Esophagus squamous epithelium (tissue), 5 donors: Measurements from ENCODE around the gene STAT5B. TPM values are rescaled to one million over a fixed set of nuclear protein-coding genes. Genes with fewer than 3 reads are reported as not detected.
A peak's percentile ranks its signal among the peaks of the same experiment; 100 is the strongest.

Source experiments
- DNase-seq: peaks from one replicate; lab custom pipeline; 2025; lab: John Stamatoyannopoulos, UW
- H3K27ac ChIP-seq, 4 donors: fragments of 200-600 bp; sonication (generic); one replicate each; pipeline ENCODE4 v1.5.1; 2016 to 2019; ENCODE audit warnings: mild to moderate bottlenecking in 1 of 4
- H3K27me3 ChIP-seq, 4 donors: fragments of 200-600 bp; sonication (generic); 1 replicate in 3 of 4; 2 replicates in 1 of 4; pipeline versions ENCODE4 v1.5.1 to v1.6.0; 2017 to 2021; ENCODE audit warnings: antibody characterized with exemption in 1 of 4
- H3K36me3 ChIP-seq, 3 donors: fragments of 200-600 bp; sonication (generic); one replicate each; pipeline ENCODE4 v1.5.1; 2016 to 2019
- H3K4me1 ChIP-seq, 3 donors: fragments of 200-600 bp; sonication (generic); one replicate each; pipeline ENCODE4 v1.5.1; 2017 to 2019
- H3K4me3 ChIP-seq, 4 donors: fragments of 200-600 bp; sonication (generic); 1 replicate in 3 of 4; 2 replicates in 1 of 4; pipeline ENCODE4 v1.5.1; 2016 to 2019; ENCODE audit warnings: mild to moderate bottlenecking in 2 of 4, moderate library complexity in 1 of 4
- H3K9me3 ChIP-seq, 3 donors: fragments of 200-600 bp; sonication (generic); one replicate each; pipeline ENCODE4 v1.5.1; 2016 to 2019
- POLR2A ChIP-seq, 4 donors: fragments of 450-650 bp; IDR thresholded peaks; one replicate each; pipeline ENCODE4 v1.6.1; 2017; ENCODE audit warnings: antibody characterized with exemption in 4 of 4, mild to moderate bottlenecking in 4 of 4, moderate library complexity in 3 of 4
- WGBS, 2 donors: methylation state at CpG; one replicate each; pipeline ENCODE4 v1.1.5; 2018; 5-methylcytosine and 5-hydroxymethylcytosine counted together
- intact Hi-C: fragments of 100-400 bp; cut with DNase I; formaldehyde crosslinking; loops from one replicate; pipeline ENCODE4 v1.15.0; 2022
- total RNA-seq, 4 donors: library from RNA; depleted of rRNA; stranded (reverse); fragments of >200 nt; gene quantifications; one replicate each; pipeline ENCODE4 v1.1.0, GENCODE V29; 2016
- TF ChIP-seq, protein P1 (sequence below), 6 experiments: fragments of 450-650 bp in 4 of 6; fragments of 200-600 bp in 2 of 6; sonication (generic) in 2 of 6; IDR thresholded peaks; one replicate each; pipeline ENCODE4 v1.5.1; 2016 to 2019; ENCODE audit warnings: antibody characterized with exemption in 6 of 6, mild to moderate bottlenecking in 4 of 6, moderate library complexity in 4 of 6
- donor health status: DM: yes; HTN: yes; CAD: no.

The STAT5B gene
- total RNA-seq, 4 donors from 2014 or later = 17.9 to 57.6 (median 19.5) TPM

DNA sequence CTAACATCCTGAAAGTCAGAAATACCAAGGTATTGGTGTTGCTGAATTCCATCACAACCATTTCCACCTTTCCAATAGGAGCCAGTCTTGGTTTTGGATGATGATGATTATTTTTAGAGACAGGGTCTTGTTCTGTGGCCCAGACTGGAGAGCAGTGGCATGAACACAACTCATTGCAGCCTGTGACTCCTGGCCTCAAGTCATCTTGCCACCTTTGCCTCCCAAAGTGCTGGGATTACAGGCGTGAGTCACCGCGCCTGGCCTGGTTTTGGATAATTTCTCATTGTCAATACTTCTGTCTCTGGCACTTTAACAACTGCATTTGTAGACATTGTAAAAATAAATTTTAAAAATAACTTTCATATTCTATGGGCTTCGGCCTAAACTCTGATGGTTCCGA lies 22.6 kb downstream of the STAT5B start:
- Histone ChIP-seq H3K36me3 (no peaks in the 10 kb centered on the region), H3K4me3 (no peak overlapping the region), H3K27ac (peak overlapping the region in 1 of 4 donors; percentile 5), H3K4me1 (peaks cover 0 to 52% (median 33%) of the 10 kb centered on the region in 3 donors), H3K9me3 (no peaks in the 10 kb centered on the region), H3K27me3 (no peaks in the 10 kb centered on the region)
- no peak for DNase-seq
- TF ChIP-seq POLR2A (IDR thresholded peaks at IDR 0.05) = no peak
- TF ChIP-seq, protein P1, sequence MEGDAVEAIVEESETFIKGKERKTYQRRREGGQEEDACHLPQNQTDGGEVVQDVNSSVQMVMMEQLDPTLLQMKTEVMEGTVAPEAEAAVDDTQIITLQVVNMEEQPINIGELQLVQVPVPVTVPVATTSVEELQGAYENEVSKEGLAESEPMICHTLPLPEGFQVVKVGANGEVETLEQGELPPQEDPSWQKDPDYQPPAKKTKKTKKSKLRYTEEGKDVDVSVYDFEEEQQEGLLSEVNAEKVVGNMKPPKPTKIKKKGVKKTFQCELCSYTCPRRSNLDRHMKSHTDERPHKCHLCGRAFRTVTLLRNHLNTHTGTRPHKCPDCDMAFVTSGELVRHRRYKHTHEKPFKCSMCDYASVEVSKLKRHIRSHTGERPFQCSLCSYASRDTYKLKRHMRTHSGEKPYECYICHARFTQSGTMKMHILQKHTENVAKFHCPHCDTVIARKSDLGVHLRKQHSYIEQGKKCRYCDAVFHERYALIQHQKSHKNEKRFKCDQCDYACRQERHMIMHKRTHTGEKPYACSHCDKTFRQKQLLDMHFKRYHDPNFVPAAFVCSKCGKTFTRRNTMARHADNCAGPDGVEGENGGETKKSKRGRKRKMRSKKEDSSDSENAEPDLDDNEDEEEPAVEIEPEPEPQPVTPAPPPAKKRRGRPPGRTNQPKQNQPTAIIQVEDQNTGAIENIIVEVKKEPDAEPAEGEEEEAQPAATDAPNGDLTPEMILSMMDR (IDR thresholded peaks at IDR 0.05) = no peak
- intact Hi-C loops = no loop called here
- WGBS, 2 donors = 84 to 89% methylated on average over 5 of the region's 5 CpGs

DNA sequence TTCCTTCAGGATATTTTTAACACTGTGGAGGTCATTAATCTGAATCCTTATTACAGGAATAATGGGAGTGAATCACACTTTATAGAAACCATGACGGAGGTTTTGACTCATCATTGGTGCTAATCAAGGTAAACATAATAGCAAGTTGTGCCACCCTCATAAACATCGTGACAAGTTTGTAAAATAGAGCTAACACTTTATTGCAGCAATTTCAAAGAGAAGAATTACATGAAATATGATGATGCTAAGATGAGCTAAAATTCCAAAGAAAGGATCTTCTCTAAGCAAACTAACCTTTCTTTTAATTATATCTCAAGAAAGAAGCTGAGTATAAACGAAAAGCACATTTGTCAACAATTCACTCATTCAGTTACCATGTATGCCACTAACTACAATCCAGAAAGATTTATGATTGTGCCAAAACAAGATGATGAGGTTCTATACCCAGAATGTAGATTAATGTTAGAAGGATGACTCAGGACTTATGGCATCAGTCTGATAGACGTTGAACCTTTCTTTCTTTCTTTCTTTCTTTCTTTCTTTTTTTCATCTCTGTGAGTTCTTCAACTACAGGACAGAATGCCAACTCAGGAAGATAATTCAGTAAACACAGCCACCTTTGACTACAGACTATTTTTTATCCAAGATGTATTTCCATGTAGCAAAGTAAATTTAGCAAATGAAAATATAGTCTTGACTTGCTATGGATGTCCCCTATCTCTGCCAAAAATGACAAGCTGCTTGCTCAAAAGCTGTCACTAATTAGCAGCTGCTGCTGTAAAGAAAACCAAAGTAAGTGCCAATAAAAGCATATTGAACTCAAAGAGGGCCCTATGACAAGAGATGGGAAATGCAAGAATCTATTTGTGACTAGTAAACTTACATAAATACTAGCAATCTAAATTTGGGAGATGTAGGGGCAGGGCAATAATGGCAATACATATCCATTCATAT lies 23.3 kb downstream of the STAT5B start:
- intact Hi-C loops = no loop called here
- Histone ChIP-seq H3K36me3 (no peaks in the 10 kb centered on the region), H3K27ac (peak overlapping the region in 3 of 4 donors; percentile 7 to 38 (median 13)), H3K9me3 (no peaks in the 10 kb centered on the region), H3K4me1 (peaks cover 0 to 59% (median 38%) of the 10 kb centered on the region in 3 donors), H3K27me3 (no peaks in the 10 kb centered on the region), H3K4me3 (no peak overlapping the region)
- no peak for TF ChIP-seq POLR2A (IDR thresholded peaks at IDR 0.05)
- TF ChIP-seq, protein P1 (IDR thresholded peaks at IDR 0.05) = no peak
- DNase-seq = no peak
- 12 to 14% methylated on average over 4 of the region's 4 CpGs for WGBS, 2 donors

DNA sequence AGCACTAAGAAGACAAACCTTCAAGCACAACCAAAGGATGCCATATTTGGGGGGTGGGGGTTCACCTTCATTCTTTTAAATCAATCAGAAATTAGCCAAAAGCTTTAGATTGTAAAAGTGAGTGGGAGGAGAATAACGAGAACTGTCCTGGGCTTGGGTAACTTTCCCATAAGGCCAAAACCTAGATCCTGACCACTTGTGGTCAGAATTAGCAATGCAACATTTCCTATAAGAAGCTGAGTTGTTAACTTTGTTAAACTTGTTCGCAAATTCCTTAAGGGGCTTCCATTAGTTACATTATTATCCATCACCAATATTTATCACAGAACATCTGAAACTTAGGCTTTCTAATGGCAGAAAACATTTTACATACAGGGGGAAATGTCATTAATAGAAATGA lies 25.1 kb downstream of the STAT5B start:
- no peak for DNase-seq
- intact Hi-C loops = no loop called here
- Histone ChIP-seq H3K4me1 (peaks cover 0 to 76% (median 44%) of the 10 kb centered on the region in 3 donors), H3K4me3 (no peak overlapping the region), H3K9me3 (no peaks in the 10 kb centered on the region), H3K36me3 (no peaks in the 10 kb centered on the region), H3K27ac (no peak overlapping the region), H3K27me3 (no peaks in the 10 kb centered on the region)
- TF ChIP-seq, protein P1 (IDR thresholded peaks at IDR 0.05) = no peak
- no peak for TF ChIP-seq POLR2A (IDR thresholded peaks at IDR 0.05)
- WGBS, 2 donors = 65 to 72% methylated on average over 2 of the region's 2 CpGs

DNA sequence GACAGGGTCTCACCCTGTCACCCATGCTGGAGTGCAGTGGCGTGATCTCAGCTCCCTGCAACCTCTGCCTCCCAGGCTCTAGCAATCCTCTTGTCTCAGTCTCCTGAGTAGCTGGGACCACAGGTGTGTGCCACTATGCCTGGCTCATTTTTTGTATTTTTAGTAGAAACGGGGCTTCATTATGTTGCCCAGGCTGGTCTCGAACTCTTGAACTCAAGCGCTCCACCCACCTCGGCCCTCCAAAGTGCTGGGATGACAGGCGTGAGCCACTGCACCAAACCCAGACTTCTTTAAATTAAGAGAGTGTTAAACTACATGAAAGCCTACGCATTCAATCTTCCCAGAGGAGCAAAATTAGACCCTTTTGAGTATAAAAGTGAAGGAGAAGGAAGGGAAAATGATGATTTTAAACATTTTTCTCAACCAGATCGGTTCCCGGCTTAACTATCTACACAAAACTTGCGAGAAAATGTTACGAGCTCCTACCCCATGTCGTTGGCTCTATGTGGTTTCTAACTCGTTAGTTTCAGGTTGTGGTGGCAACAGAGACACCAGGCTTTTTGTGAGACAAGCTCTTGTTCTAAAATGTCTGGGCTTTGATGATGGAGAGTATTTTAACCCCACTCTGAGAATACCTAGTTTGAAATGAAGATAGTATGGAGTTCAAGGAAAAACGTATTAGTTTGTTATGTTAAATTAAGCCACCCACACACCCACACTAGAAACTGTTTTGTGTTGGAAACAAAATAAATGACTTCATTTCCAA lies 26.3 kb downstream of the STAT5B start:
- no peaks in the 10 kb centered on the region for H3K9me3 ChIP-seq
- peaks cover 0 to 82% (median 46%) of the 10 kb centered on the region in 3 donors for H3K4me1 ChIP-seq
- no peaks in the 10 kb centered on the region for H3K27me3 ChIP-seq
- DNase-seq = no peak
- H3K36me3 ChIP-seq = no peaks in the 10 kb centered on the region
- intact Hi-C loops = no loop called here
- no peak overlapping the region for H3K4me3 ChIP-seq
- 63 to 80% methylated on average over 13 to 14 of the region's 14 CpGs for WGBS, 2 donors
- peak overlapping the region; percentile 2 to 95 (median 87) for H3K27ac ChIP-seq
- TF ChIP-seq, protein P1 (IDR thresholded peaks at IDR 0.05) = no peak
- no peak for TF ChIP-seq POLR2A (IDR thresholded peaks at IDR 0.05)
